HL-60 (cell line): Measurements from ENCODE around the gene NTSR2.

Source experiments
- CTCF ChIP-seq: IDR thresholded peaks from one replicate; pipeline ENCODE4 v1.5.1; 2011; ENCODE audit warnings: low read length, control low read depth, inconsistent platforms; ENCODE audit not compliant: insufficient read depth
- GABPA ChIP-seq: IDR thresholded peaks from 2 replicates; pipeline ENCODE4 v1.6.1; 2012; ENCODE audit warnings: low read depth

- TF ChIP-seq CTCF (no peak), GABPA (no peak)
These were observed 54.8 kb downstream of the NTSR2 start for GRCh38 chr2:11615209-11615608.
